KG1 (cell line): ENCODE measurements around the gene TARDBP.
"Not testable (repeated sequence)": the region's sequence is repeated elsewhere in the genome, so short reads cannot be mapped to it uniquely, and the experiment has no call there.

Source experiments
- DNase-seq: peaks from one replicate; lab custom pipeline; 2025; lab: John Stamatoyannopoulos, UW

Gene TARDBP

DNA sequence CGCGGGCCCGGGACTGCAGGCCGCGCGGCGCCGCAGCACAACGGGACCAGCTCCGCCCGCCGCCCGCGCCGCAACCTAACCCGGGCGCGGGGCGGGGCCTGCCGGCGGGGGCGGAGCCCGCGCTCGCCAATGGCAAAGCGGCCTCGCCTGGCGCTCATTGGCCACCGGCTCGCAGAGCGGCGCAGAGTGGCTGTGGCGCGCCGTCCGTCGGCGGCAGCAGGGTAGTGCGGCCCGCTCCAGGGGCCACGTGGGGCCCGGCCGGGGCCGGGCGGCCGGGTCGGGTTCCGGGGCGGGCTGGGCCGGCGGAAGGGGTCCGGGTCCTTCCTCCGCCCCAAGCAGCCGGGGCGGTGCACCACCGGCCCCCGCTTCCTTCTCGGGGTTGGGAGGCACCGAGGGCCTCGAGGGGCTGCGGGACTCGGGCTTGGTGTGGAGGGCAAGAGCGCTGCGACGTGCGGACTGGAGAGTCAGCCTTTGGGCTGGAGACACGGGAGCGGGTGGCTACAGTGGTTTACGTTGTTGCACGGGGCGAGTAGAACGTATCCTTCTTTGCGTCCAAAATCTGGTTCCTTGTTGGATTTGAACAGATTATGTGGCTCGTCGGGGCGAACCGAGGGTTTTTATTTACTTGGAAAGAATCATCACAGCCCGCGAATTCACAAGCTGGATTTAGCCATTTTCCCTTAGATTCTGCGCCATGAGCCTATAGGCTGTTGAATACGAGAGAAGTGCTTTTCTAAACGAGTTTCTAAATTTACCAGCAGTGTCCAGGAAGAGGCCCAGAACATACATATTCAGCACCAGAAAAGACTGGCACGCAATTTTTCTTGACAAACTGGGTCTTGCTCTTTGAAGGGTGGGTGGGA lies 47.7 kb downstream of the TARDBP start, which contains the start of gene SRM:
SRM (minus strand) TSS at position 51 of the 863 bp plus-strand sequence. CDS start 75 bp downstream, outside the sequence.
- DNase-seq, result peak; percentile 79

DNA sequence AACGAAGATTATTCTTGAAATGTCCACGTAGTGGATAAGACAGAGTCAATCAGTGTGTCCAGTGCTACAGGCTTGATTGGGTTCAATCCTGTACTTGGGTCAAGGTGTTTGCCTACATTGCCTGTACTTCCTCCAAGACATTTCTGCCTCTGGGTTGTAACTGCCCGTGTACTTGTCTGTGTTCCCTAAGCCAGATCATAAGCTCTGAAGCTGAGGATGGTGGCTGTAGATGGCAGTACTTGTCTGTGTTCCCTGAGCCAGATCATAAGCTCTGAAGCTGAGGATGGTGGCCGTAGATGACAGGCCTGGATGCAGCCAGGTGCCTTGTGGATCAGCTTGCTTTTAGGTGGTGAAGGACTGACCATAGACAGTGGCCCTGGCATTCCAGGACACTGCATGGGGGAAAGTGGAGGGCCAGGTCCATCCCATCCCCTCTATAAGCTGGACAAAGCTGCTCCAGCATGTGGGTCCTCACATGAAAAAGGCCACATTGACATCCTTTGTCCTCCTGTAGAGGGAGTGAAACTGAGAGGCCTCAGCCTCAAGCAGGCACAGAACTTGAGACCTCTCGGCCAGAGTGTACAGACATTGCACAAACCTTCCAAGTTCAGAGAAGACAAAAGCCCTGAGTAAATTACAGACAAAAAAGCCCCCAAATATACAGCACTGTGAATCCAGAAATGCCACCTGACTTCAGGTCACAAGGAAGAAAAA lies 49.4 kb downstream of the TARDBP start:
- no peak for DNase-seq

DNA sequence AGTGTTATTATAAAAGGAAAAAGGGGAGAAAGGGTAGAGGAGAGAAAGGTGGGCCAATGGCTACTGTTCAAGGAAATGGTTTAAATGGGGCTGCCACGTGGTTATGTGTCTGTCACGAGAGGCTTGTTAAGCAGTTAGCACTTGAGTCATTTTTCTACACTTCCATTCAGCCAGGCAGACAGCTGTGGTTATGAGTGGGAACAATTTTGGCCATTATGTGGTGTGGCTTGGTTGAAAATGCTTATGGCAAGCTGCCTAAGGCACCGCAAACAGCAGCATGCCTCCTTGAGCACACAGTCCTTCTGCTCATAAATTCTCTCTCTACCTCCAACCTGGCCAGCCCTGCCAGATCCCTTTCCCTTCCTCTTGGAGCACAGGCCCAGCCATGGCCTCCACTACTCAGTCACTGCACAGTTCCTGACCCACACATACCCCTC lies 50.5 kb downstream of the TARDBP start:
- no peak for DNase-seq

DNA sequence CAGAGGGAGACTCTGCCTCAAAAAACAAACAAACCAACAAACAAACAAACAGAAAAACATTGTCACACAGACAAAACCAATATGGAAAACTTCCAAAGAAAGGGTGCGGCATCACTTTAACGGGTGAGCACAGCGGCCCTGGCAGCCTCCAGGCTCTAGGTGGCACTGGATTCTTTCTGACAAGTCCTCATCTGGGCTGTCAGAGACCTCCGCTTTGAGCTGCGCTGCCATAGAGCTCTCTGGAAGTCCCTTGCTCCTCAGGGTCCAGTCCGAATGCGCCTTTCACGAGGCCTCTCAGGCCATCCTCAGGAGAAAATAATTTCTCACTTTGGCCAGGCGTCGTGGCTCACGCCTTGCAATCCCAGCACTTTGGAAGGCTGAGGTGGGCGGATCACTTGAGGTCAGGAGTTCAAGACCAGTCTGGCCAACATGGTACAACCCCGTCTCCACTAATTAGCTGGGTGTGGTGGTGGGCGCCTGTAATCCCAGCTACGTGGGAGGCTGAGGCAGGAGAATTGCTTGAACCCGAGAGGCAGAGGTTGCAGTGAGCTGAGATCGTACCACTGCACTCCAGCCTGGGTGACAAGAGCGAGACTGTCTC lies 51.6 kb downstream of the TARDBP start:
- not testable (repeated sequence) for DNase-seq

DNA sequence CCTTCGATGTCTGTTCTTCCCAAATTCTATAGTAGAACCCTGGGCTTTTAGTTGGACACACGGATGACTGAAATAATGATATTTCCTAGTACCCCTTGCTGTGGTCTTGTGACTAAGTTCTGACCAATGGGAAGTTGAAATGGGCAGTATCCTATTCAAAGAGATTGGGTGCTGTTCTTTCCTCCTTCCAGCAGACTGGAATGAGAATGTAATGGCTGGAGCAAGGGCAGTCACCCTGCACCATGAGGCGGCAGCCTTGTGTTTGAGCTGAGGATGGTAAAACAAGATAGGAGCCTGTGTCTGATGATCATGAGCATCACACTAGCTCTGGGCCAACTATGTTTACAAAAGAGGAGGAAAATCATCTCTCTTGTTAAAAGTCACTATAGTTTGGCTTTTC lies 52.5 kb downstream of the TARDBP start:
- DNase-seq, result no peak

DNA sequence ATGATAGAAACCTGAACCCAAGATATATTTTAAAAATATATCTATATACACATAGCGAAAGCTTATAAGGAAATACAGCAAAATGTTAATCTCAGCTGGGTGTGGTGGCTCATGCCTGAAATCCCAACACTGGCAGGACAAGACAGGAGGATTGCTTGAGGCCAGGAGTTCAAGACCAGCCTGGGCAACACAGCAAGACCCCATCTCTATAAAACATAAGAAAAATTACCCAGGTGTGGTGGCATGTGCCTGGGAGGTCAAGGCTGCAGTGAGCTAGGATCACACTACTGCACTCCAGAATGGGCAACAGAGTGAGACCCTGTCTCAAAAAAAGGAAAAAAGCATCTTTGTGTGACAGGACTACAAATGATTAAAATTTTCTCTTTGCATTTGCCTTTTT lies 53.3 kb downstream of the TARDBP start:
- DNase-seq, result no peak

DNA sequence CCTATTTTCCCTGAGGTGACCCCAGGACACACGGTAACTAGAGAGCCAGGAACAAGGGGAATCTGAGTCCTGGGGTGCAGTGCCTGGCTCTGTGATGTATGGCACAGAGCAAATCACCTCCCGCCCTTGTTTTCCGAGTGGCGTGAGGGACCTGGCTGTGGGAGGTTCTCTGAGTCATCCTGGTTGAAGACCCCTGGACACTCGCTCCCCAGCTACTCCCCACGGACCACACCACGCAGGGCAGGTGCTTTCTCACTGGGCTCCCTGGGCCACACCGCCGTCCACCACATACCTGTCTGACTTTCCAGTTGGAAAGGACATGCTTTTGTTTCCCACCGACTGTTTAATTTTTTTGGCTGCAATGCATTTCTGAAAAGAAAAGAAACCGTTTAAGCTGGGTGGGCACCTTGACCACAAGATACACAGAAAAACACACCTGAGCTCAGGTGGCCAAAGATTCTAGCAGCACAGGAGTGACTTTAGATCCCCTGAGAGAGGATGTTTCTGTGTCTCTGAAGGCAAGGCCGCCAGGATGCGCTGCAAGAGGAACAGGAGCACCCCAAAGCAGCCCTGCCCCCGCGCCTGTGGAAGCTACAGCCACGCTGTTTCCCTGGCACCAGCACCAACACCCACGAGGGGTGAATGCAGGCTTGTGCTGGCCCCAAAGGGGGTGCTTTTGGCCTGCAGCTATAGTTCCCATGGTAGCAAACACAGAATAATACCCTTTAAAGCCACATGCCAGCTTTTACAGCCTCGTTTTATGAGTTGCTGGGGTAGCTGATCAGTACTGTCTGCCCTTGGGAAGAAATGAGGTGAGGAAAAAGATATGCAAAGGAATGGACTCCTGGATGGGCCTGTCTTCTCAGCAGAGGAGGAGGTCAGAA lies 55.5 kb downstream of the TARDBP start:
- no peak for DNase-seq

DNA sequence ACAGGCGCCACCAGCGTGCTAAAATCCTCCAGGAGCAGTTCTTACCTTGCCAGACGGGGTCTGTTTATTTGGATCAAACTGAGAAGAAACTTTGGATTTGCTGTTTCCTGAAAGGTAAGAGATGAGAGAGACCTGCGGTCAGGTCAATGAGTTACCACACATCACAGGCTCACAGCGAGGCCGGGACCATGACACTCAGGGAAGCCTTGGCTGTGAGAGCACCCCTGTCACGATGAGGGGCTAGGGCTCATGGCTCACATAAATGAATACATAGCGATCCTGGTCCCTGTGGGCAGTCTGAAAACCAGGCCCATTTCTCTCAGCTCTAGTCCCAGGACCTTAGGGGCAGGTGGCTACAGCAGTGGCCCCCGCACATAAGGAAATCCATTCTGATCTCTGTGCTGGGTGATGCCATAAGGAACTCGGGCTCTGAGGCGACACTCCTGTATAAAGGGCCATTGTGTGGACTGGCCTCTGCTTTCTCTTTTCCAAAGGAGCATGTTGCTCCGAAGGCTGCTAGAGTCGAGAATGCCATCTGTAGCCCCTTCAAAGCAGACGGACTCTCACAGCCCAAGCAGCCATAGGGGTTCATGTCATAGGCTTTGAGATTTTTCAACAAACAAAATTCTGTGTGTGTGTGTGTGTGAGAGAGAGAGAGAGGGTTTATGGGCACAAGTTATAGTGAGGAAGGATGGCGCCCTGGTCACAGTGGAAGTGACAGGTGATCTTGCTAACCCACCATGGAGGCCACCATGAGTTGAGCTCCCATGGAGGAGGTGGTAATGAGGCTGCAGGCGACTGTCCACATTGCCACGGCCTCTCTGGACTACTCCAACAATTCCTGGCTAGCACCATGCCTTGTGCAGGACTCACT lies 56.4 kb downstream of the TARDBP start:
- no peak for DNase-seq

DNA sequence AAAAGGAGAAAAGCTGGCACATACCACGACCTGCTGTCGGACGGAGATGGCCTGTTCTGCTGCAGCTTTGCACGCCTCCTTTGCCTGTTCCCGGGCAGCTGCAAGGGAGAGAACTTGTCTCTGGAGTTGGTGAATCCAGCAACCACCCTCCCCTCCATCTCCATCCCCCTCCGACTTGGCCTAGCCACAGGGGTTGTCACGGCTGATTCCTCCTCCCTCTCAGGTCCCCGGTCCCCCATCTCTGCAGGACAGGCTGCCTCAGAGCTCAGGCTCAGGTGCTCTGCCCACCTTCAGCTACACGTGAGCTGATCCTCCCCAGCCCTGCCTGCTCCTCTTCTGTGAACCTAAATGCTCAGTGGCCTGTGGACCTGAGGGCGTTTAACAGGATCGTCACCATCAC lies 58.4 kb downstream of the TARDBP start:
- DNase-seq, result no peak

DNA sequence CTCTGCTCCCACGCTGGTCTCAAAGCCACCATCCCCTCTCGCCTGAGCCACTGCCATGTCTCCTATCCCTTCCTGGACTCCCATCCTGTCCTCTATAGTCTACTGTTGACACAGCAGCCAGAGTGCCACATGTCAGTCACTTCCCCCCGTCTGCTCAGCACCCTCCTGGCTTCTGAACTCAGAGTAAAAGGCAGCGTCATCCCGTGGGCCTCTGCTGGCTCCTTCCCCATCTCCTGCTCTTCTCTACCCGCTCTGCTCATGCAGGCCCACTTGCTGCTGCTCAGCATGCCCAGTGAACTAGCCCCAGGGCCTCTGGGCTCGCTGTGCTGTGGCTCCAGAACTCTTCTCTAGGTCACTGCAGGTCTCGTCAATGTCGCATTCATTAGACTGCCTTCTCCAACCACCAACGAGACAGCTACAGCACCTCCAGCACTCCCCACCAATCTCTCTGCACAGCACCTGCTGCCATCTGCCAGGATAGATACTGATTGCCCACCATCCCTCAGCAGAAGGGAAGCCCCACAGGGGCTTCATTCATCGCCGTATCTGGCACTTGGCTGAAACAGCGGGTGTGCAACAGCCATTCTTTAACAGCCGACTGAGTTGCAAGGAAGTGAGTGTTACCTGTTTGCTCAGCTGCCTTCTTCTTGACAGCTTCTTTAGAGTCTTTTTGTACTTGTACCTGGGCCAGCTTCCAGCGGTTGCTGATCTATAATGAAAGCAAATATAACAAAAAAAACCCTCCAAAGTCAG lies 59.2 kb downstream of the TARDBP start:
- DNase-seq, result no peak

DNA sequence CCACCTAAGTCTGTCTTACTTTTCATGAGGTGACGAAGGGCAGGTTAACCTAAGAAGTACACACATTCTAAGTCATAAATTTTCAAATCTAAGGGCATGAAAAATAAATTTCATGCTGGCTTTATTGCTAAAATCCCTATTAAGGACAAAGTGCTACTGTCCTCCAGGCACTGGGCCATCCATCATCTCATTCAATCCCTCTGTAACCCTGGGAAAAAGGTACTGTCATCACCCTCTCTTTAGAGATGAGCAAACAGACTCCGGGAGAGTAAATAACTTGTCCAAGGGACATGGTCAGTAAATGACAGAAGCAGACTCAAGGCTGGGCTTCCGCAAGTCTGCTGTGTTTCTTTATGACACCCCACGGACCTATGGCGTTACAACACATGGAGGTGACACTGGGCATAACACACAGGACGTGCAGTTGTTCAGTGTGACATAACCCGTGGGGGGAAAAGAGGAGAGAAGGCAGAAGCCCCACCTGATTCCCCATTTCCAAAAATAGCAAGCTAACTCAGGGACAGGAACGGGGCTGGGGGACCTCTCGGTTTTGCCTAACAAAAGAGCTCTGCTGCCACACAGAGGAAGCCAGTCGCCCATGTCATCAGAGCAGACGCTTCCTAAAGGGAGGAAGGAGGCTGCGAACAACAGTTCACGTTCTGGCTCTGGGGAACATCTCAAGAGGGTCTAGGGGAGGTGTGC lies 59.9 kb downstream of the TARDBP start:
- no peak for DNase-seq

DNA sequence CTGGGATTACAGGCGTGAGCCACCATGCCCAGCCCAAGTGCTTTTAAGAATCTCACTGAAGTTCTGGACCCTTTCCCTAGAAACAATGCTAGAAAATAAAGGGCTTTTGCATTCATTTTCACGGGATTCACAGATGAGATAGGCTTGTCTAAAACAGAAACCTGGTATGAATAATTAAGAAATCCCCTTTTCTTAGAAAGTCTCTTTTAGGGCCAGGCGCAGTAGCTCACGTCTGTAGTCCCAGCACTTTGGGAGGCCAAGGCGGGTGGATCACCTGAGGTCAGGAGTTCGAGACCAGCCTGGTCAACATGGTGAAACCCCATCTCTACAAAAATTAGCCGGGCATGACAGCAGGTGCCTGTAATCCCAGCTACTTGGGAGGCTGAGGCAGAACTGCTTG lies 60.9 kb downstream of the TARDBP start:
- not testable (repeated sequence) for DNase-seq
